ENCODE data around the gene GPR61.

The GPR61 gene

GRCh38 chr1:109509176-109510134, 30.2 kb upstream of the GPR61 start, which contains the start of gene AMIGO1:
AMIGO1 (minus strand) TSS chr1:109509727; CDS start chr1:109508912, 815 bp downstream.
- peak; percentile 50 for DNase-seq

- DNase-seq, result no peak
Observed at GRCh38 chr1:109513110-109513710, 26.5 kb upstream of the GPR61 start.

- no peak for DNase-seq
Observed at GRCh38 chr1:109514846-109515245, 24.8 kb upstream of the GPR61 start.

- no peak for DNase-seq
Observed at GRCh38 chr1:109516872-109517271, 22.8 kb upstream of the GPR61 start.

DNA sequence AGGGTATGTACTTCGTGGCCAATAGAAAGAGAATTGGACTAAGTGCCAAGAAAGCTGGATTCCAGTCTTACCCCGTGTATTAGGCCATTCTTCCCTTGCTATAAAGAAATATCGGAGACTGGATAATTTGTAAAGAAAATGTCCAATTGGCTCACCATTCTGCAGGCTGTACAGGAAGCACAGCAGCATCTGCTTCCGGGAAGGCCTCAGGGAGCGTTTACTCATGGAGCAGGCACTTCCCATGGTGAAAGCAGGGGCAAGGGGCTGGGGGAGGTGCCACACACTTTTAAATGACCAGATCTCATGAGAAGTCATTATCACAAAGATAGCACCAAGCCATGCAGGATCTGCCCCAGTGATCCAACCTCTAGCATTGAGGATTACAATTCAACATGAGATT, 22.3 kb upstream of the GPR61 start:
- DNase-seq, result no peak

DNA sequence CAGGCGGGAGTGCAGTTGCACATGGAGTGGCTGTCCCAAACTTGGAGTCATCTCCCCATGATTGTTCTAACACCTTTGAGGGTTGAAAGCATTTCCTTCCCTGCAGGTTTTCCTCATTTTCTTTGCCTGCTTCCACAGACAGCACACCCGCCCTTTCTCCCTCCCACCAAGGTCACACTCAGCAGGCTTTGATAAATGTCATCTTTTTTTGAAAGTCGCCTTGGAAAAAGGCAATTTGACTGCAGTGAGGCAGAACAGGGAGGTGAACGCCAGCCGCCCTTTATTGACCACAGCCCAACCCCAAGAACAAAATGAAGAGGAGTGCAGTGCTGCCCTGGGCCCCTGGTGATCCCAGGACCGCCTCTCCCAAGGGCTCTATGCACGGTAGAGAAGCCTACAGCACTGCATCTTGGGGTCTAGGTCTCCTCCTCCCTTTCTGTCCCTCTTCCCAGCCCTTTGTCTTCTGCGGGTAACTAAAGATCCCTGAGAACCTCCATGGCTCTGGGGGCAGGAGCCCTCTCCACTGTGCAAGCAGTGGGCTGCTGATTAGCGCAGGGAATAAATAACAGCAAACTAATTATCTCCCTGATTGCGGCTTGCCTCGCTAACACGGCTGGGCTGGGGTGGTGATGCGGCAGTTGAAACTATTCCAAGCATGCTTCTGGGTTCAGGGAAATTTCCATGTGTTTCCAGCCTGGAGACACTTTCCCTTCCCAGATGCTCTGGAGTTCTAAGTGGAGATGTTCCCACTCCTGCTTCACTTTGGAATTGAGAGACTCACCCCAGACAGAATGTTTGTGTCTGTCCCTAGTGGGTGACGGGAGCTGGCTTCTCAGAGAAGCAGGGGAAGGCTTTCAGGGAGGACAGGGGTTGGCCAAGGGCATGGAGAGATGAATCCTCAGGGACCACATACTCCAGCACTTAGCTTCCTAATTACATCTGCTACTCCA, 18.4 kb upstream of the GPR61 start:
- DNase-seq, result no peak

DNA sequence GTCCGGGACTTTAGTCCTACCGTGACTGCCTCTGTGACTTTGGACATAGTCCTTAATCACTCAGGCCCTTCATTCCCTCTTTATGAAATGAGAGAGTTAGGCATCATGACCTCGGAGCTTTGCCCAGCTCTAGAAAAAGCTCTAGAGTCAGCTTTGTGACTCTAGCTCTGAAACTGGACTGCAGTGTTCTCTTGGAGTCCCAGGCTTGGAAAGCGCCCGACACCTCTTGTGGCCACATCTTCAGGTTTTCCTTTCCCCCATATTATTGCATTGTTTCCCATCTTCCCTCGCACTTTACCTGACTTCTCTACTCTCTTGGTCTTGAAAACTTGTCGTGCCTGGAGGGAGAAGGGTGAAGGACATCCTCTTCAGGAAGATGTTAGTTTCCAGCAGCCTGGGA, 17.6 kb upstream of the GPR61 start:
- DNase-seq, result no peak

DNA sequence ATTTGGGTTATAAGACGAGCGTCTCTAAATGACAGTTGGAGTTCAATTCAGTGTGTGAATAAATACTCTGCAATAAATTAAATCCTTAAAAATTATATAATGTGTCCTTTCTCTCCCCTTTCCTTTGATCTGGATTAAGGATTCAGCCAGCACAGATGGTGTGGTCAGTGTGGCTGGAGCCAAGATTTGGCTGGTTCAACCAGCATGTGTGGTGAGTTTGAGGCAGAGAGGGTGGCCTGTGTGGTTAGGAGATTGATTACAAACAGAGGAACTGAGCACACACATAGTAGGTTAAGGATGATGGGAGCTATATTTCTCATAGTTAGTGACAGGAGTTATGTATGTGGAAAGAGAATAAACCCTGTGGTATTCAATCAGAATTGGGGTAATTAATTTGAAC, 16.0 kb upstream of the GPR61 start:
- no peak for DNase-seq

DNA sequence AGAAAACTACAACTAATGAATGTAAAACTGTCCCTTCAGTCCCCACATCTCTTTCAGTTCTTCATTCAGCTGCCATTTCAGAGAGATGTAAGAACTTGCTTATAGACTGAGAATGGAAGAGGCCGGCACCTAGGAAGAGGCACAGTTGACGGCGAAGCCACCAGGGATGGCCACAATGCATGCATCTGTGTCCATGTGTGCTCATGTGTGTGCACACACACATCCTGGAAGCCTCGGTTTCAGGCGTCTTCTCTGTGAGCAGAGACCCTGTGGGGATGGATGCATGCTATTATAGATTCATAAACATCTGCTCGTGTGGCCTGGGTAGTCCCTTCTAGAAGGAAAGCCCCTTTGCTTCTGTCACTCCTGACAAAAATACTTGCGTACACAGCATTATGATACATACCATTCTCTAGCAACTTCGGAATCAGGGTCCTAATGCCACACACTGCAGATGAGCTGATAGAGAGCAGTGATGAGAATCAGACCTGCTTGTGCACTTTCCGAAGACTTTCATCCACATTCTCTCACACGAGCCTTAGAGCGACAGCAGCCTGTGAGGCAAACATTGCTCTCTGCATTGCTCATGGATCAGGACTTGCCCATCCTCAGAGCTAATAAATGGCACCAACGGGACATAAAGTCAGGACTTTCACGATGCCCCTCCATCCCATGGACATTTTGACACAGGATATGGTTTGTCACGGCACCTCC, 12.4 kb upstream of the GPR61 start:
- DNase-seq, result no peak

DNA sequence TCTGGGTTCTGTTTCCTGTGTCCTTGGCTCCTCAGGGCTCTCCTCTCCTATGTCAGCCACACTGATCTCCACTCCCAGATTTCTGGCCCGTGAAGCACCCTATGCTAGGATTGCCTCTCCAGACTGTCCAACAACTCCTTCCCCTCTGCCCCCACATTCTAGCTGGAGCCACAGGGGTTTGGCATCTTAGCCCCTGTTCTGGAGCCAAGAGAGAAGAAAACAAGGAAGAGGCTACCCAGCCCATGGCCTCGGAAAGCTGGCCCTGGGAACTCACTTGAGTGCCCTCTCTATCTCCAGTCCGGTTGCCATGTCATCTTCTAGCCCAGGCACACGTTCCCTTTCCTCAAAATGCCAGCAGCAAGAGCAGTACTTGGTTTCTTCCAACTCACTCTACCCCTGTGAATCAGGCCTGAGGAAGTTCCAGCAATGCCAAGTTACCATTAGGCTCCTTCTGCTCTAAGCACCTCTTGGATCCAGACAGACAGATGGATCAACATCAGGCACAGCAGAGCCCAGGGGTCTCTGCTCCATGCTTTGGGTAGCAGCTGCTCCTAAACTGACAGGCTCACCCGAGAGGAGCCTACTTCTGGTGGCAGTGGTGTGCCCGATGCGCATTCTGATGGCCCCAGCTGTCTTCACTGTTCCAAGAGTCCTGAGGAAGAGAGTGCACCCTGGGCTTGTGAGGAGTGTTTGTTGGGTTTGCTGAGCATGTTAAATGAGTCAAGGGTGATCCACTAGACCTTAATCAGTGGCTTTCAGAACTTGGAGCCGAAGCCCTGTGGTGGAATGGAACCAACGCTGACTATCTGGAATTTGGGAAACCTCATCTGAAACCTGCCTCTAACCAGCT, 11.6 kb upstream of the GPR61 start:
- DNase-seq, result no peak

- DNase-seq, result no peak
Observed at GRCh38 chr1:109528712-109529111, 11.0 kb upstream of the GPR61 start.

DNA sequence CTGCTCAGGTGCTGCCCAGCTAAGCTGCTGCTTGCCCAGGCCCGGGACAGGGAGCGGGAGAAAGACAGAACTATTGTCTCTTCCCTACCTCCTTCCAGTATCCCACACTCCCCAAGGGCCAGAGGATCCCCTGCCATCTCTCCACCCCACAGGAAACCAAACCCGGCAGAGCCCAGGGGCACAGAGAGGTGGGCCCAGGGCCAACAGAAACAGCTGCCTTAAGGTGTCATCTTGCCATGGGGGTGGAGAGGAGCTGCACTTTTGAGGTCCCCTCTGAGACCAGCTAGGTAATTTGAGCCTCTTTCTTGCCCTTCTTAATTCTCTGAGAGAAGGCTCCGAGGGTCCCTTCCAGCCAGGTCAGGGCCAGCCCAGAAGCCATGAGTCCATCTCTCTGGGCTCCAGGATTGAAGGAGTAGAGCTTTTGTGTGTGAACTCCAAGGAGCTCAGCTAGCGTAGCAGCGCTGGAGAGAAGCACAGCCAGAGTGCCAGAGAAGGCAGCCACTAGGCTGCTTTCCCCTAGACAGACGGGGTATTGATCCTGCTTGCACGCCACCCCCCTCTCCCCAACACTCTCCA, 9.7 kb upstream of the GPR61 start:
- no peak for DNase-seq

- no peak for DNase-seq
Observed at GRCh38 chr1:109530457-109531087, 9.1 kb upstream of the GPR61 start.

DNA sequence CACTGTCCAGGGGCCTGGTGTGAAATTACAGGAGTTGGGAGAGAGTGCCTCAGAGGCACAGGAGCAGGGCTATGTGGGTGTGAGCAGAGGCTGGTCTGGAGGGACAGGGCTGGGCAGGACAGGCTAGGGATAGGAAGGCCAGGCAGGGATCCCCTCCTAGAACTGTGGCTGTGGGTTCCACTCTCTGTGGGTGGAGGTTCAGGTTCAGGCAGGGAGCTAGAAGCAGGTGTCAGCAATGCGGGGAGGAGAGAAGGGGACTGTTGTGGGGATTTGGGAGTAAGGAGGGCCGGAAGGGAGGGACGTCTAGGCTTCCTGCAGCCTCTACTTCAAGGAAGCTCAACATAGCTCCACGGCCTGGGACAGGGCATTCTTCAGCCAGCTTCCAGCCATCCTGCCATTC, 8.3 kb upstream of the GPR61 start:
- no peak for DNase-seq

DNA sequence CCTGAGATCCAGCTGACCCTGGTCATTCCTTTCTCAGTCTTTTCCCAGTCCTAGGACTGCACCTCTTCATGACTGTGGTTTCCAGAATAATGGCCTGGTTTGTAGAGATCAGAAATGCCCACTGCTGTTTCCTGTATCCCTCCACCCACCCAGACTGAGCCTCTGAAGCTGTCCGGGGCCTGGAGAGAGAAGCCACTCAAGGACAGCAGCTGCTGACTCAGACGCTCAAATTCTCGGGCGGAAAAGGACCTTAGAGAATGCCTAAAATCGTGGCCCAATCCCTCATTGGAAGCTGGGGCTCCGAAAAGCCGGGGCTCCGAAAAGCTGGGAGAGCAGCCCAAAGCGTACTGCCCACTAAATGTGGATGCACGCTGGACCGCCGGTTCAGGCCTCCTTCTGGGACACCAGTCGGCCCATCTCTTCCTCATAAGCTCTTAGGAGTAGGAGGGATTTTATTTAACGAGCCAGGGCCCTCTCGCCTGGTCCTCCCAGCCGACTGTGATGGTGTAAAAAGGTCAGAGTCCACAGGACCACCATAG, 7.8 kb upstream of the GPR61 start:
- no peak for DNase-seq

DNA sequence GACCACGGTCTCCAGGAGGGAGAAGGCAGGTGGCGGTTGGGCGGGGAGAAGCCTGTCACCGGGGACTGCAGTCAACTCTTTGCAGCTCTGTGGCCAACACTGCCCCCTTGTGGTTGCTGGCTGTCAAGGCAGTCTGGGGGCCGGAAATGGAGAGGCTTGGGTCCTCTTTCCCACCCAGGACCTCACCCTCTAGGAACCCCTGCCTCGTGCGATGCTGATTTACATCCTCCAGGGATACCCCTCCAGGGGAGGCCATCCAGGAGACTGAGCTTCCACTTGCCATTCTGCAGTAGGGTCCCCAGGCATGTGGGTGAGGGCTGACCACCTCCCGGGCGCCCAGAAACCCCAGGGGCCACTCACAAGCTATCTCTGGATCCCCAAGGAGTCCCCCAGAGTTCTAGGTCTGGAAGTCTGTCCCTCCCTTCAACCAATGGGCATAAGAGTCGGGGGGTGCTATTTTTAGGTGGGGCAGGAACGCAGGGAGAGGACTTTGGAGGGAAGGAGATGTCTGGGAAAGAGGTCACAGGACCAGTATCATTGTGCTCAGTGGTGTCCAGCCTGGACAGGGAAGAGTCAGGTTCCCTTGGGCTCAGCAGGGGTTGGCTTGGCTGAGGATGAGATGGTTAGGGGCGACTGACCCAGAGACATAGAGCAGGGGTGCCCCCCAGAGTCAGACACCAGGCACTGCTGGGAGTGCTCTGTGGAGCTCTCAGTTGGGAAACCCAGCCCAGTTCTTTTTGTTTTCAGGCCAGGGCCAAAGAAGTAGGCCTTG, 7.1 kb upstream of the GPR61 start:
- DNase-seq, result peak; percentile 85

DNA sequence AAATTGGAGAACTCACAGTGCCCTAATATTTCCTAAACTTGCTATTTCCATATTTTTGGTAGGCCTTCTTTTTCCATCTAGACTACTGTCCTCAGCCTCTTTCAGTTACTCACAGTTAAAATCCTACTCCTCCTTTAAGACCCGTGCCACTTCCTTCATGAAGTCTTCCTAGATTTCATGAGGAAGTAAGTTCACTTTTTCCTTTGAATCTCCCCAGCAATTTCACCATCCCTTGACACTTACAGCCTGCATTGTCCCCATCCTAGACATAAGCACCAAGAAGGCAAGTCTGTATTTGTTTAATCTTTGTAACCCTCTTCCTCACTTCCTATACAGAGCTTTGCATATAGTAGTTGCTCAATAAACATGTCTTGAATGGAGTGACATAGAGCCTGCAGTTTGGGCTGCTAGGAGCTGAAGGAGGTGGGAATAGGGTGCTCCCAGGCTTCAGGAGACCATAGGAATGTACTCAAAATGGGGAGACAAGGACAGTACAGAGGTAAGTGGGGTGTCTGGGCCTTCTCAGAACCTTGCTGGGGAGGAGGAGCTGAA, 5.3 kb upstream of the GPR61 start:
- DNase-seq, result no peak

- DNase-seq, result no peak
Observed at GRCh38 chr1:109535481-109535880, 4.2 kb upstream of the GPR61 start.

DNA sequence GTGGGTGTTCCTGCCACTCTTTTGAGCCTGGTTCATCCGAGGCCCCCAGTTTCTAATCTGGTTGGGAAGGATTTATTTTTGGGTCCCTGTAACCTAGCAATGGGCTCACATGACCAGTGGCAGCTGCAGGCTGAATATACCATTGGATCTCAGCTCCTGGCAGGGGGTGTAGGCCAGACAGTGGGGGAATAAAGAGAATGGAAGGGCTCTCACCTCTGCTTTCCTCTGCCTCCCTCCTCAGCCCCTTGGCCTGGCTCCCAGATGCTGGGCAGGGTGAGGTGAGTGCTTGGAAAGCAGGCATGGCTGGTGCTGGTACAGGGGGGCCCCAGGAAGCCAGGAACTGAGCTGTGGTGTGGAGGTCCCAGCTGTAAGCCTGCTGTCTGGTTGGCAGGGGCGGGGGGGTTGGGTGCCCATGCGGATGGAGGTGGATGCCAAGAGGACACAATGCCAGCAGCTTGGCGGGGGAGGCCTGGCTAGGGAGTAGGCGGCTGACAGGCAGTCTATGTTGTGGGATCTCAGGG, 3.6 kb upstream of the GPR61 start:
- no peak for DNase-seq

Data from suppressor macrophage treated with lipopolysaccharide for 4 hours (primary cell).